Retinal pigment epithelial cell (primary cell): ENCODE results near the gene CMIP.
A peak's percentile ranks its signal among the peaks of the same experiment; 100 is the strongest.
"Not testable (repeated sequence)": the region's sequence is repeated elsewhere in the genome, so short reads cannot be mapped to it uniquely, and the experiment has no call there.

Experiments
- DNase-seq: peaks from one replicate; pipeline ENCODE4 v3.0.0-alpha.2; 2010; ENCODE audit warnings: low read depth
- H3K4me3 ChIP-seq: 2 replicates; pipeline ENCODE4 v1.5.1; 2011; ENCODE audit warnings: mild to moderate bottlenecking, low read length, control low read depth, moderate library complexity
- CTCF ChIP-seq: conservative IDR thresholded peaks from 2 replicates; pipeline ENCODE4 v1.5.1; 2011; ENCODE audit warnings: low read depth, low read length, control low read depth, inconsistent platforms

CMIP gene

GRCh38 chr16:81740169-81740568, 295.6 kb downstream of the CMIP start:
- H3K4me3 ChIP-seq = no peak overlapping the region
- no peak for DNase-seq
- TF ChIP-seq CTCF = no peak

DNA sequence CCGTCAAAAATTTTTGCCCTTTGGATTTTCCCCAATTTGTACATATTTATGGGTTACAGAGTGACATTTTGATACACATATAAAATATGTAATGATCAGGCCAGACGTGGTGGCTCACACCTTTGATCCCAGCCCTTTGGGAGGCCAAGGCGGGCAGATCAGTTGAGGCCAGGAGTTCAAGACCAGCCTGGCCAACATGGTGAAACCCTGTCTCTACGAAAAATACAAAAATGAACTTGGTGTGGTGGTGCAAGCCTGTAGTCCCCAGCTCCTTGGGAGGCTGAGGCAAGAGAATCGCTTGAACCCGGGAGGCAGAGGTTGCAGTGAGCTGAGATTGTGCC, 296.8 kb downstream of the CMIP start:
- H3K4me3 ChIP-seq = not testable (repeated sequence)

GRCh38 chr16:81744385-81744784, 299.8 kb downstream of the CMIP start:
- no peak for DNase-seq
- H3K4me3 ChIP-seq = no peak overlapping the region
- TF ChIP-seq CTCF = no peak

More for the DNA sequence above, 296.8 kb downstream of the CMIP start:
- not testable (repeated sequence) for DNase-seq

- H3K4me3 ChIP-seq = no peak overlapping the region
- no peak for TF ChIP-seq CTCF
- no peak for DNase-seq
These were observed 300.3 kb downstream of the CMIP start for GRCh38 chr16:81744911-81745310.

GRCh38 chr16:81745704-81746558, 301.3 kb downstream of the CMIP start:
- no peak for DNase-seq
- peak overlapping the region; percentile 37 for H3K4me3 ChIP-seq
- no peak for TF ChIP-seq CTCF

DNA sequence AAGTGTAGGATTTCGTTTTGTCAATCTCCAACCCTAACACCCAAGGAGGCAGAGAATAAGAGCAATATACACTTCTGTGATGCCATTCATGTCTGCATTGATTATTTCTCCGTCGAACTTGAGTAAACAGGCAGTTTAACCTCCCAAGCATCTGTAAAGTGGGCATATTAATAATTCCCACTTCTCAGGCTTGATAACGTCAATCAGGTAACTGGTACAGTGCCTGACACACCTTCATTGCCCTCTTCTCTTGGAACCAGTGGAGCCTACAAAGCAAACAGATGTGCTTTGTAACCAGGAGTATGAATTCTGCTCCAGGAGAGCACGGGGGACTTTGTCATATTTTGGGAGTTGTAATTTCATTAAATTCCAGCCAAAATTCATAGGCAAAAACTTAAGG, 302.0 kb downstream of the CMIP start:
- H3K4me3 ChIP-seq = peak overlapping the region; percentile 37
- no peak for TF ChIP-seq CTCF
- DNase-seq = no peak

DNA sequence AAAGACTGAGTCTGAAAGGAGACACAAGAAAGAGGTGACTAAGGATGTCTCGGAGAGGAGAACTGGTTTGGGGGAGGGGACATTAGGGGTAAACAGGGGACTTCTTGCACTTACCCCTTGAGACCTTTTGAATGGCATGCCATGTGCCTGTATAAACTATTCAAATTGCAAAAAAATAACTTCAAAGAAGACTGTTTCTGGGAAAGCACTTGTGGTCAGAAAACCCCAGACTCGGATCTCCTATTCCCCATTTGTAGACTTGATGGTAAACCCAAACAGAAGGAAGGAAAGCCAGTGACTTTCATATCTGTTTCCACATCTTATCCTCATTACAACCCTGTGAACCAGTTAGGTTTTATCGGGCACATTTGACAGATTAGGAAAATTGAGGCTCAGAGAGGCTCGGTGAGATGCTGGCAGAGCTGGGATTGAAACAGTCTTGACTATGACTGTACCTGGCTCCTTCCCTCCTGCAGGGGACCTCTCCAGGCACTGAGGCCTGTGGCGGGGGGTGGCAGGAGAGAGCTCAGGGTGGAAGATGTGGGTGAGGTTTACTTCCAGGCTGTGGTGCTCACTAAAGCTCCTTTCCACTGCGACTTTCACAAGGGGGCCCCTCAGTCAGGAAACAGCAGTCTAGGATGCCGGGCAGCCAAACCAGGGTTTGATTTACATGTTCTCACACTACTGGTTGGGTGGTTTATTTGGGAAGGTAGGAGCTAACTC, 304.0 kb downstream of the CMIP start:
- no peak for DNase-seq
- no peak for TF ChIP-seq CTCF
- no peak overlapping the region for H3K4me3 ChIP-seq
